Suprapubic skin (tissue), 4 donors: ENCODE data around the gene ZAP70. TPM values are rescaled to one million over a fixed set of nuclear protein-coding genes. Genes with fewer than 3 reads are reported as not detected.
A peak's percentile ranks its signal among the peaks of the same experiment; 100 is the strongest.

Experiments
- DNase-seq, 2 donors: peaks; one replicate each; pipeline ENCODE4 v3.0.0-alpha.2; 2019; ENCODE audit warnings: low spot score in 2 of 2
- H3K27ac ChIP-seq: fragments of 200-600 bp; sonication (generic); one replicate; pipeline ENCODE4 v1.5.1; 2019
- H3K27me3 ChIP-seq: fragments of 200-600 bp; sonication (generic); one replicate; pipeline ENCODE4 v1.5.1; 2019
- H3K36me3 ChIP-seq: fragments of 200-600 bp; sonication (generic); one replicate; pipeline ENCODE4 v1.5.1; 2019
- H3K4me1 ChIP-seq: fragments of 200-600 bp; sonication (generic); one replicate; pipeline ENCODE4 v1.5.1; 2019
- H3K4me3 ChIP-seq: fragments of 200-600 bp; sonication (generic); one replicate; pipeline ENCODE4 v1.5.1; 2019; ENCODE audit warnings: mild to moderate bottlenecking
- H3K9me3 ChIP-seq: fragments of 200-600 bp; sonication (generic); one replicate; pipeline ENCODE4 v1.5.1; 2019
- EP300 ChIP-seq: sonication (generic); formaldehyde crosslinking; IDR thresholded peaks from one replicate; pipeline ENCODE4 v1.6.1; 2017; ENCODE audit warnings: antibody characterized with exemption
- POLR2A ChIP-seq, 2 donors: fragments of 450-650 bp; IDR thresholded peaks; one replicate each; pipeline ENCODE4 v1.6.1; 2017; ENCODE audit warnings: antibody characterized with exemption in 2 of 2, mild to moderate bottlenecking in 2 of 2, moderate library complexity in 2 of 2
- POLR2AphosphoS5 ChIP-seq, 3 donors: sonication (generic); formaldehyde crosslinking; IDR thresholded peaks; one replicate each; pipeline ENCODE4 v1.6.1; 2017; ENCODE audit warnings: antibody characterized with exemption in 3 of 3
- WGBS: methylation state at CpG from one replicate; pipeline ENCODE4 v1.1.5; 2018; 5-methylcytosine and 5-hydroxymethylcytosine counted together
- total RNA-seq, 4 donors: library from RNA; depleted of rRNA; stranded (reverse); fragments of >200 nt; gene quantifications; one replicate each; pipeline ENCODE4 v1.1.0, GENCODE V29; 2016
- TF ChIP-seq, protein P1 (sequence below), 2 donors: fragments of 200-600 bp in 1 of 2; fragments of 450-650 bp in 1 of 2; sonication (generic) in 1 of 2; IDR thresholded peaks; one replicate each; pipeline ENCODE4 v1.5.1; 2016 to 2019; ENCODE audit warnings: antibody characterized with exemption in 2 of 2, mild to moderate bottlenecking in 1 of 2, moderate library complexity in 1 of 2

Gene ZAP70
- total RNA-seq, 4 donors from 2014 or later, result 1.1 to 5.5 (median 2.2) TPM

DNA sequence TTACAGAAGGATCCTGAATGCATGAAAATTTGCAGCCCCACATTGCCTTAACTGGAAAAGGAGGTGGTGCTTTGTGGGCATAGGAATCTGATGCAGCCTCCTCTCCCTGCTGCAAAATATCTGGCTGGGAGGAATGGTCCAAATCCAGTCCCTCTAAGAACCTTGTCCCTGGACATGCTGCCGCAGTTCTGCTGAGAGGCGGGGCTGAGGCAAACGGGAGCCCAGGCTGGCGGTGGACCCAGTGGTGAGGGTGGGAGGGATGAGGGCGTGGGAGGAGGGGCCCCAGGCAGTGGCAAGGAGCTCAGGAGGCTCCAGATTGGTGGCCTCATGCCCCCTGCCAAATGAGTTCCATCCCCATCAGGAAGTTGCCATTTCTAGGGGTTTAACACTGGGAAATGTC is 36.2 kb downstream of the ZAP70 start:
- Histone ChIP-seq H3K36me3 (peaks cover 21% of the 10 kb centered on the region), H3K4me3 (no peak overlapping the region), H3K27ac (no peak overlapping the region), H3K4me1 (peaks cover 2% of the 10 kb centered on the region), H3K27me3 (no peaks in the 10 kb centered on the region), H3K9me3 (no peaks in the 10 kb centered on the region)
- DNase-seq, result peak in 1 of 2 donors; percentile 70
- TF ChIP-seq EP300, result no peak
- TF ChIP-seq, protein P1, sequence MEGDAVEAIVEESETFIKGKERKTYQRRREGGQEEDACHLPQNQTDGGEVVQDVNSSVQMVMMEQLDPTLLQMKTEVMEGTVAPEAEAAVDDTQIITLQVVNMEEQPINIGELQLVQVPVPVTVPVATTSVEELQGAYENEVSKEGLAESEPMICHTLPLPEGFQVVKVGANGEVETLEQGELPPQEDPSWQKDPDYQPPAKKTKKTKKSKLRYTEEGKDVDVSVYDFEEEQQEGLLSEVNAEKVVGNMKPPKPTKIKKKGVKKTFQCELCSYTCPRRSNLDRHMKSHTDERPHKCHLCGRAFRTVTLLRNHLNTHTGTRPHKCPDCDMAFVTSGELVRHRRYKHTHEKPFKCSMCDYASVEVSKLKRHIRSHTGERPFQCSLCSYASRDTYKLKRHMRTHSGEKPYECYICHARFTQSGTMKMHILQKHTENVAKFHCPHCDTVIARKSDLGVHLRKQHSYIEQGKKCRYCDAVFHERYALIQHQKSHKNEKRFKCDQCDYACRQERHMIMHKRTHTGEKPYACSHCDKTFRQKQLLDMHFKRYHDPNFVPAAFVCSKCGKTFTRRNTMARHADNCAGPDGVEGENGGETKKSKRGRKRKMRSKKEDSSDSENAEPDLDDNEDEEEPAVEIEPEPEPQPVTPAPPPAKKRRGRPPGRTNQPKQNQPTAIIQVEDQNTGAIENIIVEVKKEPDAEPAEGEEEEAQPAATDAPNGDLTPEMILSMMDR (IDR thresholded peaks at IDR 0.05), result no peak
- no peak for TF ChIP-seq POLR2A (IDR thresholded peaks at IDR 0.05)
- no peak for TF ChIP-seq POLR2AphosphoS5 (IDR thresholded peaks at IDR 0.05)
- WGBS, result 37% methylated on average over 4 of the region's 5 CpGs

DNA sequence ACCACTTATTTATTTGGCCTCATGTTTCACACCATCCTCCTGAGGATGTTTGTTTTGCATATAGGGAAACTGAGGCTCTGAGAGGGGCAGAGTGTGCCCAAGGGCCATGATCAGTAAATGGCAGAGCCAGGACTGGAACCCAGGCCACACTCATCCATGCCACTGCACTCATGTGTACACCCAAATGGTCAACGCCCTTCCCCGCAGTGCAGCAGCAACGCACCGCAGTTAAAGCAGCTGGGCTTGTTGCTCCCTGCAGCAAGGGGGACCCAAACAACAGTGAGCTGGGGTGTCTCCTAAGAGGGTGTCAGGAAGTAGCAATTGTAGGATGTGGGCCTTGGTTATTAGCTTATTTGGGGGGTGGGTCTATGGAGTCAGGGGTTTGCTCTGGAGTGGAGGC is 36.6 kb downstream of the ZAP70 start:
- WGBS, result 94% methylated on average over 4 of the region's 4 CpGs
- no peaks in the 10 kb centered on the region for H3K9me3 ChIP-seq
- no peak for TF ChIP-seq POLR2A (IDR thresholded peaks at IDR 0.05)
- TF ChIP-seq POLR2AphosphoS5 (IDR thresholded peaks at IDR 0.05), result no peak
- no peak for TF ChIP-seq EP300
- TF ChIP-seq, protein P1 (IDR thresholded peaks at IDR 0.05), result no peak
- H3K4me1 ChIP-seq, result peaks cover 3% of the 10 kb centered on the region
- H3K27me3 ChIP-seq, result no peaks in the 10 kb centered on the region
- H3K27ac ChIP-seq, result no peak overlapping the region
- H3K4me3 ChIP-seq, result no peak overlapping the region
- peak in 1 of 2 donors; percentile 26 for DNase-seq
- H3K36me3 ChIP-seq, result peaks cover 21% of the 10 kb centered on the region

DNA sequence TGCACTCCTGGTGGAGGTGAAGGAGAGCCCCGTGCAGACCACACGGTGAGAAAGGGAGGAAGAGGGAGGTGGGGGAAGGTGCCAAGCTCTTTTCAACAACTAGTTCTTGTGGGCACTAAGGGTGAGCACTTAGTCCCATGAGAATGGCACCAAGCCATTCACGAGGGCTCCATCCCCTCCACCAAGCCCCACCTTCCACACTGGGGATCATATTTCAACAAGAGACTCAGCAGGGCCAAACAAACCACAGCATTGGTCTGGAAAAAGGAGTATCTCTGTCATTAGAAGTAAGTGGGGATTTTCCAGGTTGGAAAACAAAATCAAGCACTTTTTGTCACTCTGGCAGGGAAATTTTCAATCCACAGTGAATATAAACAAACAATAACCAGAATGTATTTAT is 38.4 kb downstream of the ZAP70 start:
- Histone ChIP-seq H3K36me3 (peaks cover 38% of the 10 kb centered on the region), H3K4me1 (peaks cover 13% of the 10 kb centered on the region), H3K27me3 (no peaks in the 10 kb centered on the region), H3K4me3 (no peak overlapping the region), H3K27ac (no peak overlapping the region), H3K9me3 (no peaks in the 10 kb centered on the region)
- no peak for TF ChIP-seq POLR2AphosphoS5 (IDR thresholded peaks at IDR 0.05)
- no peak for TF ChIP-seq POLR2A (IDR thresholded peaks at IDR 0.05)
- TF ChIP-seq EP300, result no peak
- TF ChIP-seq, protein P1 (IDR thresholded peaks at IDR 0.05), result no peak
- WGBS, result 46% methylated on average over 3 of the region's 3 CpGs
- peak in 1 of 2 donors; percentile 44 for DNase-seq

DNA sequence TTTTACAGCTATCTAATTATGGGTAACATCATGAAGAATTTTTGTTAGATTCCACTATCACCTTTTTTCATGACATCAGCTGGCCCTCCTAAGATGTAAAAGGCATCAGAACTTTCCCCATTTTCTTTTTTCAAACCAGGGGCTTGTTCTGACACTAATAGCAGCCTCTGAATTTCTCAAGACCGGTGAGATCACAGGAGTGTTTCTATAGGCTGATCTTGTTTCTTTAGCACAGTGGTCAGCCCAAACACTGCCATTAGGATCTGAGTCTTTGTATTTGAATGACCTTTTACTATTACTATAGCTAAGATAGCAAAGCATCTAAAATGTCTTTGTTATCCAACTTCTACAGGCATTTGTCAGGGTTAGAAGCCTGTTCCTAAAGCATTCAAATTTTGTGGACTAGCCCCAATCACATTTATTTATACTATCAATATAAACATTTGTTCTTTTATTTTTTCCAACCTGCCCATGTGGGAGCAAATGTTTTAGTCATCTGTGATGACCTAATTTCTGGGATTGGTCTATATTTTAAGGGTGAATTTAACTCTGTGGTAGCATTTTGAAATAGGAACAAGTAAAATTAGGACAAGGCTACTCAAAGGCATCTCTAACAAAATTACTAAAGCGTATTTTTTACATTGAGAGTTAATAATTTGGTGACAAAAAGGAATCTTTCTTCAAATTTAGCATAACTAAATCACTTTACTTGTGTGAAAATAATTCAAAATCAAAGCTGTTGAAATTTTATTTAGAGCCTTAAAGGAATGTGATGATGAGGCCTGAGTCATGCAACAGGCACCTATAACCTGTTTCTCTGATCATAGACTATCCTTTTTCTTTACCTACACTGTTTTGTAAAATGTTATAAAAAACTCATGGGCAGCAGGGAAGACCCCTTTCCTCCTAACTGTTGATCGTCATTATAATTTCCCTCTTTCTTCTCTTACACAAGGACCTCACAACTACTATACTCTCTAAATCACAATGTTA is 39.3 kb downstream of the ZAP70 start:
- Histone ChIP-seq H3K9me3 (no peaks in the 10 kb centered on the region), H3K36me3 (peaks cover 47% of the 10 kb centered on the region), H3K4me3 (no peak overlapping the region), H3K4me1 (peaks cover 13% of the 10 kb centered on the region), H3K27me3 (no peaks in the 10 kb centered on the region), H3K27ac (no peak overlapping the region)
- 90% methylated on average over 3 of the region's 3 CpGs for WGBS
- no peak for DNase-seq
- TF ChIP-seq, protein P1 (IDR thresholded peaks at IDR 0.05), result no peak
- TF ChIP-seq POLR2AphosphoS5 (IDR thresholded peaks at IDR 0.05) (no peak), POLR2A (IDR thresholded peaks at IDR 0.05) (no peak), EP300 (no peak)

DNA sequence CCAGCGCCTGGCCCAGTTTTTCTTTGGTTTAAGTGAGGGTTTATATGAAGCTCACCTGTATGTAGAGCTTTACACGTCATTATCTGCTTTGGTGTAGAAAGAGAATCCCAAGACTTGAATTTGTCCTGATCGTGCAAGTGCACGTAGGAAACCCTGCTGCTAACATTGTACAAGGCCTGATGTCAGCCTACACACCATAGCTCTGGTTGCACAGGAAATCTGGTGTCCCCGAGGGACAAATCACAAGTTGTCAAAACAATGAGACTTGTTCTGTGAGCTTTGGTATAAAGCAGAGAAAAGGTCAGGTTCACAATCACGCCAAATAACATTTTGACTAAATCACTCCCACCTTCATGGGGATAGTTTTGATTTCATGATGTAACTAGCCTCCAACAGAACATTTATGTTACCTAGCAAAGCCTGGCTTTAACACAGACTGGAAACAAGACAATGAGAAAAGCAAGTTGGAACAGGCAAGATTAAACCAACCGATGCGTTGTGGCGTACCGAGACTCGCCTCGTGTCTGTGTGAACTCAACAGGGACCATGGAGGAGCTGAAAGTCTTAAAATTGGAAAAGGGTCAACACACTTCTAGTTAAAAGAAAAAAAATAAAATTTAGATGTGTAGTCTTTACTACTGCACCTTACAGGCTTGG is 41.4 kb downstream of the ZAP70 start:
- TF ChIP-seq, protein P1 (IDR thresholded peaks at IDR 0.05), result no peak
- TF ChIP-seq POLR2AphosphoS5 (IDR thresholded peaks at IDR 0.05) (no peak), POLR2A (IDR thresholded peaks at IDR 0.05) (no peak), EP300 (no peak)
- DNase-seq, result no peak
- Histone ChIP-seq H3K36me3 (peaks cover 66% of the 10 kb centered on the region), H3K4me3 (no peak overlapping the region), H3K4me1 (peaks cover 13% of the 10 kb centered on the region), H3K9me3 (no peaks in the 10 kb centered on the region), H3K27me3 (no peaks in the 10 kb centered on the region), H3K27ac (no peak overlapping the region)
- WGBS, result 70% methylated on average over 12 of the region's 12 CpGs
